COLO668 (cell line): Measurements from ENCODE around the gene RTBDN.
A peak's percentile ranks its signal among the peaks of the same experiment; 100 is the strongest.

Source experiments
- DNase-seq: peaks from one replicate; lab custom pipeline; 2025; ENCODE audit not compliant: unreplicated experiment; lab: John Stamatoyannopoulos, UW

The RTBDN gene

GRCh38 chr19:12783291-12783848 is 51.0 kb downstream of the RTBDN start:
- DNase-seq, result no peak

- DNase-seq, result peak; percentile 85
Measured at GRCh38 chr19:12782424-12783290, 51.7 kb downstream of the RTBDN start.

- DNase-seq, result no peak
Measured at GRCh38 chr19:12782174-12782423, 52.3 kb downstream of the RTBDN start.

GRCh38 chr19:12779162-12779993 is 55.0 kb downstream of the RTBDN start:
- DNase-seq, result peak; percentile 43

GRCh38 chr19:12778905-12779161 is 55.5 kb downstream of the RTBDN start:
- no peak for DNase-seq

- peak; percentile 88 for DNase-seq
Measured at GRCh38 chr19:12778017-12778904, 56.1 kb downstream of the RTBDN start.

- peak; percentile 87 for DNase-seq
Measured at GRCh38 chr19:12777217-12778016, 57.0 kb downstream of the RTBDN start.
